Tibial nerve (tissue), 4 donors: ENCODE data around the gene NACA2. TPM values are rescaled to one million over a fixed set of nuclear protein-coding genes. Genes with fewer than 3 reads are reported as not detected.
"Not testable (repeated sequence)": the region's sequence is repeated elsewhere in the genome, so short reads cannot be mapped to it uniquely, and the experiment has no call there.

Experiments
- DNase-seq, 2 donors: peaks; one replicate each; pipeline ENCODE4 v3.0.0-alpha.2; 2019; ENCODE audit warnings: low spot score in 2 of 2
- H3K27ac ChIP-seq, 4 donors: fragments of 200-600 bp; sonication (generic) in 3 of 4; one replicate each; pipeline ENCODE4 v1.5.1; 2017 to 2019; ENCODE audit warnings: mild to moderate bottlenecking in 1 of 4
- H3K27me3 ChIP-seq, 2 donors: fragments of 200-600 bp; sonication (generic) in 1 of 2; one replicate each; pipeline versions ENCODE4 v1.5.1 to v1.6.0; 2017 to 2019
- H3K36me3 ChIP-seq, 3 donors: fragments of 200-600 bp; sonication (generic); one replicate each; pipeline ENCODE4 v1.5.1; 2018 to 2019
- H3K4me1 ChIP-seq, 4 donors: fragments of 200-600 bp; sonication (generic) in 3 of 4; one replicate each; pipeline ENCODE4 v1.5.1; 2017 to 2019
- H3K4me3 ChIP-seq, 4 donors: fragments of 200-600 bp; sonication (generic) in 3 of 4; one replicate each; pipeline ENCODE4 v1.5.1; 2017 to 2019; ENCODE audit warnings: mild to moderate bottlenecking in 1 of 4, moderate library complexity in 1 of 4
- H3K9me3 ChIP-seq, 4 donors: fragments of 200-600 bp; sonication (generic) in 3 of 4; one replicate each; pipeline ENCODE4 v1.5.1; 2017 to 2019
- EP300 ChIP-seq, 2 donors: sonication (generic); formaldehyde crosslinking; IDR thresholded peaks; one replicate each; pipeline ENCODE4 v1.6.1; 2017; ENCODE audit warnings: antibody characterized with exemption in 2 of 2, mild to moderate bottlenecking in 1 of 2
- POLR2A ChIP-seq, 2 donors: fragments of 450-650 bp; IDR thresholded peaks; one replicate each; pipeline ENCODE4 v1.6.1; 2017; ENCODE audit warnings: antibody characterized with exemption in 2 of 2, mild to moderate bottlenecking in 2 of 2, moderate library complexity in 2 of 2
- WGBS, 2 donors: methylation state at CpG; one replicate each; pipeline ENCODE4 v1.1.5; 2018; 5-methylcytosine and 5-hydroxymethylcytosine counted together
- total RNA-seq, 4 donors: library from RNA; depleted of rRNA; stranded (reverse); fragments of >200 nt; gene quantifications; one replicate each; pipeline ENCODE4 v1.1.0, GENCODE V29; 2016
- TF ChIP-seq, protein P1 (sequence below), 5 experiments: fragments of 200-600 bp in 3 of 5; fragments of 450-650 bp in 2 of 5; sonication (generic) in 3 of 5; IDR thresholded peaks; one replicate each; pipeline ENCODE4 v1.5.1; 2016 to 2019; ENCODE audit warnings: antibody characterized with exemption in 5 of 5, mild to moderate bottlenecking in 3 of 5, moderate library complexity in 2 of 5

Gene NACA2
- total RNA-seq, 4 donors from 2014 or later, result not detected

DNA sequence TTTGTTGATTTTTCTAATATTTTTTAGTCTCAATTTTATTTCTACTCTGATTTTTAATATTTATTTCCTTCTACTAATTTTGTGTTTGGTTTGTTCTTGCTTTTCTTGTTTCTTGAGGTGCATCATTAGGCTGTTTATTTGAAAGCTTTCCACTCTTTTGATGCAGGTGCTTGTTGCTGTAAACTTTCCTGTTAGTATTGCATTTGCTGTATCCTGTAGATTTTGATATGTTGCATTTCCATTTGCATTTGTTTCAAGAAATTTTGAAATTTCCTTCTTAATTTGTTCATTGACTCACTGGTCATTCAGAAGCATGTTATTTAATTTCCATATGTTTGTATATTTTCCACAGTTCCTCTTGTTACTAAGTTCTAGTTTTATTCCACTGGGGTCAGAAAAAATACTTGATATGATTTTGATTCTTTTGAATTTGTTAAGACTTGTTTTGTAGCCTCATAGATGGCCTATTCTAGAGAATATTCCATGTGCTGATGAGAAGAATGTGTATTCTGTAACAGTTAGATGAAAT is 43.1 kb upstream of the NACA2 start:
- H3K4me3 ChIP-seq, result no peak overlapping the region
- H3K27ac ChIP-seq, result no peak overlapping the region
- no peak for TF ChIP-seq EP300 (IDR thresholded peaks at IDR 0.05)
- TF ChIP-seq, protein P1, sequence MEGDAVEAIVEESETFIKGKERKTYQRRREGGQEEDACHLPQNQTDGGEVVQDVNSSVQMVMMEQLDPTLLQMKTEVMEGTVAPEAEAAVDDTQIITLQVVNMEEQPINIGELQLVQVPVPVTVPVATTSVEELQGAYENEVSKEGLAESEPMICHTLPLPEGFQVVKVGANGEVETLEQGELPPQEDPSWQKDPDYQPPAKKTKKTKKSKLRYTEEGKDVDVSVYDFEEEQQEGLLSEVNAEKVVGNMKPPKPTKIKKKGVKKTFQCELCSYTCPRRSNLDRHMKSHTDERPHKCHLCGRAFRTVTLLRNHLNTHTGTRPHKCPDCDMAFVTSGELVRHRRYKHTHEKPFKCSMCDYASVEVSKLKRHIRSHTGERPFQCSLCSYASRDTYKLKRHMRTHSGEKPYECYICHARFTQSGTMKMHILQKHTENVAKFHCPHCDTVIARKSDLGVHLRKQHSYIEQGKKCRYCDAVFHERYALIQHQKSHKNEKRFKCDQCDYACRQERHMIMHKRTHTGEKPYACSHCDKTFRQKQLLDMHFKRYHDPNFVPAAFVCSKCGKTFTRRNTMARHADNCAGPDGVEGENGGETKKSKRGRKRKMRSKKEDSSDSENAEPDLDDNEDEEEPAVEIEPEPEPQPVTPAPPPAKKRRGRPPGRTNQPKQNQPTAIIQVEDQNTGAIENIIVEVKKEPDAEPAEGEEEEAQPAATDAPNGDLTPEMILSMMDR (IDR thresholded peaks at IDR 0.05), result no peak
- no peak for TF ChIP-seq POLR2A (IDR thresholded peaks at IDR 0.05)
- peaks cover 0 to 17% (median 0%) of the 10 kb centered on the region in 4 donors for H3K9me3 ChIP-seq
- H3K4me1 ChIP-seq, result no peaks in the 10 kb centered on the region
- H3K27me3 ChIP-seq, result no peaks in the 10 kb centered on the region
- DNase-seq, result no peak
- H3K36me3 ChIP-seq, result no peaks in the 10 kb centered on the region

GRCh38 chr17:61632826-61633225 is 41.8 kb upstream of the NACA2 start:
- 84 to 88% methylated on average over 1 of the region's 1 CpG for WGBS, 2 donors
- no peak for DNase-seq
- no peak for TF ChIP-seq POLR2A (IDR thresholded peaks at IDR 0.05)
- no peak for TF ChIP-seq EP300 (IDR thresholded peaks at IDR 0.05)
- TF ChIP-seq, protein P1 (IDR thresholded peaks at IDR 0.05), result no peak

DNA sequence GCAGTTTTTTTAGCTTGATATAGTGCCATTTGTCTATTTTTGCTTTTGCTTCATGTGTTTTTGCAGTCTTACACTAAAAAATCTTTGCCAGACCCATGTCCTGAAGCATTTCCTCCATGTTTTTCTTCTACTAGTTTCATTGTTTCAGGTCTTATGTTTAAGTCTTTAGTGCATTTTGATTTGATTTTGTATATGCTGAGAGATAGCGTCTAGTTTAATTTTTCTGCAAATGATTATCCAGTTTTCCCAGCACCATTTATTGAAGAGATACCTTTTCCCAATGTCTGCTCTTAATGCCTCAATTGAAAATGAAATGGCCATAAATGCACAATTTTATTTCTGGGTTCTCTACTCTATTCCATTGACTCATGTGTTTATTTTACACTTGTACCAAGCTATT is 40.8 kb upstream of the NACA2 start:
- Histone ChIP-seq H3K27ac (no peak overlapping the region), H3K9me3 (peaks cover 0 to 13% (median 0%) of the 10 kb centered on the region in 4 donors), H3K27me3 (no peaks in the 10 kb centered on the region), H3K4me3 (no peak overlapping the region), H3K4me1 (no peaks in the 10 kb centered on the region), H3K36me3 (no peaks in the 10 kb centered on the region)
- TF ChIP-seq EP300 (IDR thresholded peaks at IDR 0.05) (no peak), POLR2A (IDR thresholded peaks at IDR 0.05) (no peak)
- TF ChIP-seq, protein P1 (IDR thresholded peaks at IDR 0.05), result no peak
- WGBS, 2 donors, result 93 to 100% methylated on average over 1 of the region's 1 CpG
- DNase-seq, result no peak

More at GRCh38 chr17:61632826-61633225, 41.8 kb upstream of the NACA2 start:
- Histone ChIP-seq H3K27ac (no peak overlapping the region), H3K36me3 (no peaks in the 10 kb centered on the region), H3K9me3 (peaks cover 0 to 17% (median 0%) of the 10 kb centered on the region in 4 donors), H3K27me3 (no peaks in the 10 kb centered on the region), H3K4me3 (no peak overlapping the region), H3K4me1 (no peaks in the 10 kb centered on the region)

DNA sequence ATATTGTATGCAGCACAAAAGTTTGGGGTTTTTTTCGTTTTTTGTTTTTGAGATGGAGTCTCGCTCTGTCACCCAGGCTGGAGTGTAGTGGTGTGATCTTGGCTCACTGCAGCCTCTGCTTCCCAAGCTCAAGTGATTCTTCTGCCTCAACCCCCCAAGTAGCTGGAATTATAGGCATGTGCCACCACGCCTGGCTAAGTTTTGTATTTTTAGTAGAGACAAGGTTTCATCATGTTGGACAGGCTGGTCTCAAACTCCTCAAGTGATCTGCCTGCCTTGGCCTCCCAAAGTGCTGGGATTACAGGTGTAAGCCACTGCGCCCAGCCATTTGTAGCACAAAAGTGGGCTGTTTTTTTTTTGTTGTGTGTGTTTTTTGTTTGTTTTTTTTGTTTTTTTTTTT is 37.1 kb upstream of the NACA2 start:
- H3K4me3 ChIP-seq, H3K27me3 ChIP-seq, H3K36me3 ChIP-seq, H3K4me1 ChIP-seq, DNase-seq, H3K27ac ChIP-seq, H3K9me3 ChIP-seq: not testable (repeated sequence)
- 79 to 81% methylated on average over 4 of the region's 4 CpGs for WGBS, 2 donors

DNA sequence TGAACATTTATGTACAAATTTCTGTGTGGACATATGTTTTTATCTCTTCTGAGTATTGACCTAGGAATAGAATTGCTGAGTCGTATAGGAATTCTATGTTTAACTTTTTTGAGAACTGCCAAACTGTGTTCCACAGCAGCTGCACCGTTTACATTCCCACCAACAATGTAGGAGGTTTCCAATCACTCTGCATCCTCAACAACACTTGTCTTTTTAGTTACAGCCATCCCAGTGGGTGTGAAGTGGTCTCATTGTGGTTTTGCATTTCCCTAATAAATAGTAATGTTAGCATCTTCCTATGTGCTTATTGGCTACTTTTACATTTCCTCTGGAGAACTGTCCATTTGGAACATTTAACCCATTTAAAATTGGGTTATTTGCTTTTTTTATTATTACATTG is 36.6 kb upstream of the NACA2 start:
- 17 to 24% methylated on average over 2 of the region's 2 CpGs for WGBS, 2 donors
- H3K9me3 ChIP-seq, result no peaks in the 10 kb centered on the region
- H3K27me3 ChIP-seq, result no peaks in the 10 kb centered on the region
- TF ChIP-seq EP300 (IDR thresholded peaks at IDR 0.05) (no peak), POLR2A (IDR thresholded peaks at IDR 0.05) (no peak)
- TF ChIP-seq, protein P1 (IDR thresholded peaks at IDR 0.05), result no peak
- no peak for DNase-seq
- H3K4me1 ChIP-seq, result no peaks in the 10 kb centered on the region
- no peaks in the 10 kb centered on the region for H3K36me3 ChIP-seq
- no peak overlapping the region for H3K4me3 ChIP-seq
- no peak overlapping the region for H3K27ac ChIP-seq

DNA sequence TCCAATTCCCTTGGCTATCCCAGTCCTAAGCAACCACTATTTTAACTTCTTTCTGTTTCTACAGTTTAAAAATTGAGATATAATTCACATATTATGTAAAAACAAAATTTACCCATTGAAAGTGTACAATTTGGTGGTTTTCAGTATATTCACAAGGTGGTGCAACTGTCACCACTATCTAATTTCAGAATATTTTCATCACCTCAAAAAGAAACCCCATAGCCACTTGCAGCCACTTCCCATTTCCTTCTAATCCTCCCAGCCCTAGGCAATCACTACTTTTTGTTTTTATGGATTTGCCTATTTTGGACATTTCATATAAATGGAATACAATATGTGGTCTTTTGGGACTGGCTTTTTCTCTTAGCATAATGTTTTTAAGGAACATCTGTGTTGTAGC is 36.1 kb upstream of the NACA2 start:
- TF ChIP-seq, protein P1 (IDR thresholded peaks at IDR 0.05), result no peak
- TF ChIP-seq POLR2A (IDR thresholded peaks at IDR 0.05) (no peak), EP300 (IDR thresholded peaks at IDR 0.05) (no peak)
- no peak overlapping the region for H3K27ac ChIP-seq
- no peaks in the 10 kb centered on the region for H3K9me3 ChIP-seq
- no peak for DNase-seq
- H3K4me1 ChIP-seq, result no peaks in the 10 kb centered on the region
- H3K36me3 ChIP-seq, result no peaks in the 10 kb centered on the region
- H3K27me3 ChIP-seq, result no peaks in the 10 kb centered on the region
- no peak overlapping the region for H3K4me3 ChIP-seq
